Measurements from ENCODE around the gene IGSF21. TPM values are rescaled to one million over a fixed set of nuclear protein-coding genes. Genes with fewer than 3 reads are reported as not detected.

The IGSF21 gene
- total RNA-seq, 4 donors from 2014 or later = 1.2 to 19.1 (median 1.9) TPM; not detected in 1

GRCh38 chr1:18266391-18266790, 158.8 kb downstream of the IGSF21 start:
- DNase-seq = no peak
- no peak overlapping the region for H3K4me3 ChIP-seq
- H3K9me3 ChIP-seq = no peaks in the 10 kb centered on the region
- no peaks in the 10 kb centered on the region for H3K27me3 ChIP-seq
- no peak overlapping the region for H3K27ac ChIP-seq
- no peak for TF ChIP-seq CTCF (IDR thresholded peaks at IDR 0.05)
- no peak for TF ChIP-seq POLR2A (IDR thresholded peaks at IDR 0.05)
- no peaks in the 10 kb centered on the region for H3K36me3 ChIP-seq
- no peaks in the 10 kb centered on the region for H3K4me1 ChIP-seq
- intact Hi-C loops (cut with DNase I; ENCODE audit: low total_unique reads) = no loop called here

GRCh38 chr1:18271336-18271735, 163.7 kb downstream of the IGSF21 start:
- no peaks in the 10 kb centered on the region for H3K36me3 ChIP-seq
- no peak for TF ChIP-seq POLR2A (IDR thresholded peaks at IDR 0.05)
- TF ChIP-seq CTCF (IDR thresholded peaks at IDR 0.05) = no peak
- no peaks in the 10 kb centered on the region for H3K4me1 ChIP-seq
- H3K9me3 ChIP-seq = no peaks in the 10 kb centered on the region
- intact Hi-C loops (cut with DNase I; ENCODE audit: low total_unique reads) = no loop called here
- peaks cover 0 to 3% of the 10 kb centered on the region in 2 donors for H3K27me3 ChIP-seq
- H3K27ac ChIP-seq = no peak overlapping the region
- no peak overlapping the region for H3K4me3 ChIP-seq
- no peak for DNase-seq

- intact Hi-C loops (cut with DNase I; ENCODE audit: low total_unique reads) = no loop called here
- no peaks in the 10 kb centered on the region for H3K4me1 ChIP-seq
- H3K9me3 ChIP-seq = no peaks in the 10 kb centered on the region
- no peak for TF ChIP-seq POLR2A (IDR thresholded peaks at IDR 0.05)
- TF ChIP-seq CTCF (IDR thresholded peaks at IDR 0.05) = no peak
- H3K4me3 ChIP-seq = no peak overlapping the region
- H3K27me3 ChIP-seq = peaks cover 0 to 6% of the 10 kb centered on the region in 2 donors
- no peak for DNase-seq
- no peaks in the 10 kb centered on the region for H3K36me3 ChIP-seq
- no peak overlapping the region for H3K27ac ChIP-seq
These were observed 171.3 kb downstream of the IGSF21 start for GRCh38 chr1:18278946-18279345.

- Histone ChIP-seq H3K36me3 (no peaks in the 10 kb centered on the region), H3K27me3 (peaks cover 0 to 6% of the 10 kb centered on the region in 2 donors), H3K4me3 (no peak overlapping the region), H3K27ac (no peak overlapping the region), H3K4me1 (no peaks in the 10 kb centered on the region), H3K9me3 (no peaks in the 10 kb centered on the region)
- DNase-seq = no peak
- intact Hi-C loops (cut with DNase I; ENCODE audit: low total_unique reads) = no loop called here
- TF ChIP-seq CTCF (IDR thresholded peaks at IDR 0.05) (no peak), POLR2A (IDR thresholded peaks at IDR 0.05) (no peak)
These were observed 171.9 kb downstream of the IGSF21 start for GRCh38 chr1:18279351-18280074.

GRCh38 chr1:18280956-18281355, 173.4 kb downstream of the IGSF21 start:
- intact Hi-C loops (cut with DNase I; ENCODE audit: low total_unique reads) = no loop called here
- H3K27ac ChIP-seq = no peak overlapping the region
- no peak for TF ChIP-seq POLR2A (IDR thresholded peaks at IDR 0.05)
- no peak for TF ChIP-seq CTCF (IDR thresholded peaks at IDR 0.05)
- H3K4me3 ChIP-seq = no peak overlapping the region
- H3K4me1 ChIP-seq = no peaks in the 10 kb centered on the region
- H3K27me3 ChIP-seq = peaks cover 0 to 6% of the 10 kb centered on the region in 2 donors
- no peak for DNase-seq
- no peaks in the 10 kb centered on the region for H3K9me3 ChIP-seq
- no peaks in the 10 kb centered on the region for H3K36me3 ChIP-seq
